Measurements from ENCODE around the gene ADAMTS8. TPM values are rescaled to one million over a fixed set of nuclear protein-coding genes. Genes with fewer than 3 reads are reported as not detected.

ADAMTS8 gene
- total RNA-seq, 5 donors from 2014 or later (not counting 1 experiment from before 2014, with no cell fraction given) = 0.06 to 0.12 (median 0.07) TPM; not detected in 2

DNA sequence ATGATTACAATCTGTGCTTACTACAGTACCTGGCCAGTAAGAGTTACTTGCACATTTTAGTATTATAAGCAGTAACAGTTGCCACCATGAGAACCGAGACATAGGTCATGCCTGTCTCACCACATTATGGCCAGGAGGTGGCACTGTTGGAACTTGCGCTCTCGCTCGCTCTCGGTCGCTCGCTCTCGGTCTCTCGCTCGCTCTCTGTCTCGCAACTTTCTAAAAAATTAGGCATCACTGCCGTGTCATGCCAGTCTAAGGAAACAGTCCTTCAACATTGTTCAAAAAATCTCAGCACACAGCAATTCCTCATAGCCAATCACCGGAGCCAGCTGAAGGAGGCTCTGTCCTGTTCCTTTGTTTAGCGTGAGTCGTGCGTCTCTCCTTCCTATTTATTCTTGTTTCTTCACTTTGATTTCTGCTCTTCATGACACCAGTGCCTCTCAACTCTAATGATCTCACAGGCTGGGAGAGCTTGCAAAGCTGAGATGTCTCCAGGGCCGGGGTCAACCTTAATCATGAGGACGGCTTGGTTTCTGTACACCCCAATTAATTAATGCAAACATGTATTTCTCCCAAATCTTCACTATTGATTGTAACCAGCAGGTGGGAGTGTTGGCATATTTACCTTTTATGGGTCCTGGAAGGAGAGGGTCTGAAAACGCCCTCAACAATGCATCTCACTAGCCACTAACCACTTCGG is 6.3 kb upstream of the ADAMTS8 start:
- peaks cover 12 to 20% (median 13%) of the 10 kb centered on the region in 3 donors for H3K4me1 Mint-ChIP-seq
- ChIA-PET CTCF (interaction anchor here (0.7 to 1.6 kb wide), 9 partner anchors 23 to 460 kb away, joined by 3 to 9 read pairs (median 5); no protein-coding TSS in a partner anchor), POLR2A (no interaction called here)
- DNase-seq = peak; percentile 31 to 86 (median 55)
- Histone ChIP-seq H3K4me3 (ENCODE audit: control insufficient read depth in 1 of 2, extremely low read depth in 1 of 2, low read length in 1 of 2) (peak overlapping the region; percentile 60 to 92), H3K36me3 (ENCODE audit: control insufficient read depth in 2 of 2, extremely low read depth in 1 of 2, insufficient read depth in 1 of 2, low read length in 1 of 2) (no peaks in the 10 kb centered on the region), H3K4me1 (ENCODE audit: control insufficient read depth in 1 of 2, extremely low read depth in 1 of 2, insufficient read depth in 2 of 2, low read length in 2 of 2) (peaks cover 0 to 11% of the 10 kb centered on the region in 2 experiments), H3K9me3 (no peaks in the 10 kb centered on the region), H3K27me3 (replicated peaks in 1 of 2; ENCODE audit: control insufficient read depth in 2 of 2, extremely low read depth in 1 of 2, insufficient read depth in 2 of 2, low read length in 1 of 2) (peaks cover 8 to 19% of the 10 kb centered on the region in 2 experiments), H3K27ac (ENCODE audit: low read length) (no peak overlapping the region)
- no peak overlapping the region for H3K4me3 Mint-ChIP-seq
- 2% methylated on average over 16 of the region's 20 CpGs for WGBS (ENCODE audit: insufficient coverage)
- H3K27ac Mint-ChIP-seq = no peak overlapping the region
- H3K36me3 Mint-ChIP-seq = no peaks in the 10 kb centered on the region
- H3K27me3 Mint-ChIP-seq = peaks cover 15 to 30% of the 10 kb centered on the region in 2 donors
- ATAC-seq (replicated peaks in 1 of 4) = peak; percentile 85 to 88 (median 87)
- H3K9me3 Mint-ChIP-seq = no peaks in the 10 kb centered on the region

- H3K9me3 ChIP-seq = no peaks in the 10 kb centered on the region
- DNase-seq (no peak), ATAC-seq (replicated peaks in 1 of 4) (no peak)
- Mint-ChIP-seq H3K36me3 (no peaks in the 10 kb centered on the region), H3K27me3 (peaks cover 28 to 35% of the 10 kb centered on the region in 2 donors), H3K27ac (no peak overlapping the region), H3K9me3 (no peaks in the 10 kb centered on the region), H3K4me3 (no peak overlapping the region), H3K4me1 (peaks cover 12 to 13% (median 13%) of the 10 kb centered on the region in 3 donors)
- no peaks in the 10 kb centered on the region for H3K4me1 ChIP-seq (ENCODE audit: control insufficient read depth in 1 of 2, extremely low read depth in 1 of 2, insufficient read depth in 2 of 2, low read length in 2 of 2)
- no peak overlapping the region for H3K27ac ChIP-seq (ENCODE audit: low read length)
- no peak overlapping the region for H3K4me3 ChIP-seq (ENCODE audit: control insufficient read depth in 1 of 2, extremely low read depth in 1 of 2, low read length in 1 of 2)
- CTCF ChIA-PET = interaction anchor here (0.7 to 4.1 kb wide), 9 partner anchors 8 to 461 kb away, joined by 3 to 29 read pairs (median 6); no protein-coding TSS in a partner anchor
- no CpG with 5 or more reads among the region's 4 CpGs for WGBS (ENCODE audit: insufficient coverage)
- no peaks in the 10 kb centered on the region for H3K36me3 ChIP-seq (ENCODE audit: control insufficient read depth in 2 of 2, extremely low read depth in 1 of 2, insufficient read depth in 1 of 2, low read length in 1 of 2)
- H3K27me3 ChIP-seq (replicated peaks in 1 of 2; ENCODE audit: control insufficient read depth in 2 of 2, extremely low read depth in 1 of 2, insufficient read depth in 2 of 2, low read length in 1 of 2) = peaks cover 16 to 32% of the 10 kb centered on the region in 2 experiments
- POLR2A ChIA-PET = no interaction called here
Observed at GRCh38 chr11:130433357-130433756, 4.9 kb upstream of the ADAMTS8 start.

DNA sequence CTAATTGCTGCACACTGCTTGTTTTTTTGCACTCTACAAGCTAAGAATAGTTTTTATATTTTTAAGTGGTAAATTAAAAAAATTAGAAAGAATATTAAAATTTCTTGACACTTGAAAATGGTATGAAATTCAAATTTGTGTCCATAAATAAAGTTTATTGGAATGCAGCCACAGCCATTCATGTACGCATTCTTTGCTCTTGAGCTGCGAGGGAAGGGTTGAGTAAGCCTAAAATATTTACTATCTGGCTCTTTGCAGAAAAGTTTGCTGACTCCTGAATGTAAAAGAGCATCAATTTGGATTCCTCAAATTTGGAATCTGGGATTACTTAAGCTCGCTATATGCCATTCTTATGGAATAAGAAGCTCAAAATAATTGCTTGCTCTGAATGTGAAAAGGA is 3.4 kb upstream of the ADAMTS8 start:
- peaks cover 34 to 35% of the 10 kb centered on the region in 2 donors for H3K27me3 Mint-ChIP-seq
- ATAC-seq (replicated peaks in 1 of 4) (no peak), DNase-seq (no peak)
- no peaks in the 10 kb centered on the region for H3K9me3 Mint-ChIP-seq
- WGBS (ENCODE audit: insufficient coverage) = 80% methylated on average over 1 of the region's 3 CpGs
- CTCF ChIA-PET = interaction anchor here (0.7 to 4.1 kb wide), 12 partner anchors 10 to 485 kb away, joined by 3 to 29 read pairs (median 6); partner anchors contain the start of gene SNX19 (in 1 of the 2)
- H3K4me1 ChIP-seq (ENCODE audit: control insufficient read depth in 1 of 2, extremely low read depth in 1 of 2, insufficient read depth in 2 of 2, low read length in 2 of 2) = peaks cover 0 to 3% of the 10 kb centered on the region in 2 experiments
- no peak overlapping the region for H3K27ac Mint-ChIP-seq
- no peak overlapping the region for H3K4me3 Mint-ChIP-seq
- H3K27ac ChIP-seq (ENCODE audit: low read length) = no peak overlapping the region
- POLR2A ChIA-PET = no interaction called here
- no peaks in the 10 kb centered on the region for H3K36me3 ChIP-seq (ENCODE audit: control insufficient read depth in 2 of 2, extremely low read depth in 1 of 2, insufficient read depth in 1 of 2, low read length in 1 of 2)
- H3K27me3 ChIP-seq (replicated peaks in 1 of 2; ENCODE audit: control insufficient read depth in 2 of 2, extremely low read depth in 1 of 2, insufficient read depth in 2 of 2, low read length in 1 of 2) = peaks cover 18 to 37% of the 10 kb centered on the region in 2 experiments
- H3K4me3 ChIP-seq (ENCODE audit: control insufficient read depth in 1 of 2, extremely low read depth in 1 of 2, low read length in 1 of 2) = no peak overlapping the region
- H3K36me3 Mint-ChIP-seq = no peaks in the 10 kb centered on the region
- no peaks in the 10 kb centered on the region for H3K9me3 ChIP-seq
- H3K4me1 Mint-ChIP-seq = peaks cover 6 to 15% (median 15%) of the 10 kb centered on the region in 3 donors

- Mint-ChIP-seq H3K27ac (no peak overlapping the region), H3K36me3 (no peaks in the 10 kb centered on the region), H3K27me3 (peaks cover 39 to 40% of the 10 kb centered on the region in 2 donors), H3K4me3 (no peak overlapping the region), H3K4me1 (peaks cover 6 to 15% (median 15%) of the 10 kb centered on the region in 3 donors), H3K9me3 (no peaks in the 10 kb centered on the region)
- 23% methylated on average over 6 of the region's 10 CpGs for WGBS (ENCODE audit: insufficient coverage)
- Histone ChIP-seq H3K27ac (ENCODE audit: low read length) (no peak overlapping the region), H3K27me3 (replicated peaks in 1 of 2; ENCODE audit: control insufficient read depth in 2 of 2, extremely low read depth in 1 of 2, insufficient read depth in 2 of 2, low read length in 1 of 2) (peaks cover 18 to 42% of the 10 kb centered on the region in 2 experiments), H3K36me3 (ENCODE audit: control insufficient read depth in 2 of 2, extremely low read depth in 1 of 2, insufficient read depth in 1 of 2, low read length in 1 of 2) (no peaks in the 10 kb centered on the region), H3K9me3 (no peaks in the 10 kb centered on the region), H3K4me3 (ENCODE audit: control insufficient read depth in 1 of 2, extremely low read depth in 1 of 2, low read length in 1 of 2) (no peak overlapping the region), H3K4me1 (ENCODE audit: control insufficient read depth in 1 of 2, extremely low read depth in 1 of 2, insufficient read depth in 2 of 2, low read length in 2 of 2) (peaks cover 0 to 3% of the 10 kb centered on the region in 2 experiments)
- peak; percentile 14 to 80 (median 55) for DNase-seq
- peak in 3 of 4 experiments; percentile 28 to 64 (median 48) for ATAC-seq (replicated peaks in 1 of 4)
- ChIA-PET POLR2A (no interaction called here), CTCF (interaction anchor here (0.7 to 4.1 kb wide), 13 partner anchors 10 to 485 kb away, joined by 3 to 29 read pairs (median 5); partner anchors contain the start of gene SNX19 (in 1 of the 2))
Observed at GRCh38 chr11:130431331-130431773, 2.9 kb upstream of the ADAMTS8 start.

- no peak overlapping the region for H3K27ac Mint-ChIP-seq
- Histone ChIP-seq H3K36me3 (ENCODE audit: control insufficient read depth in 2 of 2, extremely low read depth in 1 of 2, insufficient read depth in 1 of 2, low read length in 1 of 2) (no peaks in the 10 kb centered on the region), H3K4me1 (ENCODE audit: control insufficient read depth in 1 of 2, extremely low read depth in 1 of 2, insufficient read depth in 2 of 2, low read length in 2 of 2) (peaks cover 0 to 3% of the 10 kb centered on the region in 2 experiments), H3K9me3 (no peaks in the 10 kb centered on the region), H3K27ac (ENCODE audit: low read length) (no peak overlapping the region), H3K4me3 (ENCODE audit: control insufficient read depth in 1 of 2, extremely low read depth in 1 of 2, low read length in 1 of 2) (no peak overlapping the region), H3K27me3 (replicated peaks in 1 of 2; ENCODE audit: control insufficient read depth in 2 of 2, extremely low read depth in 1 of 2, insufficient read depth in 2 of 2, low read length in 1 of 2) (peaks cover 18 to 53% of the 10 kb centered on the region in 2 experiments)
- ATAC-seq (replicated peaks in 1 of 4) (no peak), DNase-seq (no peak)
- H3K9me3 Mint-ChIP-seq = no peaks in the 10 kb centered on the region
- peaks cover 48 to 52% of the 10 kb centered on the region in 2 donors for H3K27me3 Mint-ChIP-seq
- POLR2A ChIA-PET = no interaction called here
- CTCF ChIA-PET = interaction anchor here (1.4 to 4.1 kb wide), 2 partner anchors 12 to 432 kb away, joined by 5 to 29 read pairs; no protein-coding TSS in a partner anchor
- no peaks in the 10 kb centered on the region for H3K36me3 Mint-ChIP-seq
- H3K4me1 Mint-ChIP-seq = peaks cover 6 to 15% (median 15%) of the 10 kb centered on the region in 3 donors
- H3K4me3 Mint-ChIP-seq = no peak overlapping the region
- 64% methylated on average over 2 of the region's 3 CpGs for WGBS (ENCODE audit: insufficient coverage)
Observed at GRCh38 chr11:130429983-130430382, 1.6 kb upstream of the ADAMTS8 start.

DNA sequence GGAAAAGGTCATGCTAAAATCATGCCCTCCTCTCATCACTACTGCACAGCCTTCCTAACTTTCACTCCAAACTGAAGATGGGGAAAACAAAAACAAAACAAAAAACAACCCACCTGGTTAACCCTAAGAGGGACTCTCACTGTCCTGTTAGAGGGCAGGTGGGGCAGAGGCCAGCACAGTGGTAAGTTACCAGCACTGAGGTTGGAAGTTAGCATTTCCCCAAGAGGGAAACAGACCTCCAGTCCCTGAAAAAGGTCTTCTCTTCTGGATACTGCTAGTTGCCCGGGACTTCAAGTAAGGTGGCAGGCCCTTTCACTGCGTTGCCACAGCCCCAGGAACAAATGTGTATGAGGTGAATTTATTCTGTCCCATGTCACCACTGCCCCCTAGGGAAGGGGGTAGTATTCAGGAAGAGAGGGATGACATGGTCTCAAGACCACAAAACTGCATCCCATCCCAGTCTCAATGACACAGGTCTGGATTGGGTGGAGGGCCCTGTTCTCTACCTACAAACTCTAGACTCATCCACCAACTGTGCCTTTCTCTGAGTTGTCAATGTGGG is 792 bp upstream of the ADAMTS8 start:
- Histone ChIP-seq H3K27me3 (replicated peaks in 1 of 2; ENCODE audit: control insufficient read depth in 2 of 2, extremely low read depth in 1 of 2, insufficient read depth in 2 of 2, low read length in 1 of 2) (peaks cover 18 to 61% of the 10 kb centered on the region in 2 experiments), H3K4me3 (ENCODE audit: control insufficient read depth in 1 of 2, extremely low read depth in 1 of 2, low read length in 1 of 2) (no peak overlapping the region), H3K9me3 (no peaks in the 10 kb centered on the region), H3K36me3 (ENCODE audit: control insufficient read depth in 2 of 2, extremely low read depth in 1 of 2, insufficient read depth in 1 of 2, low read length in 1 of 2) (no peaks in the 10 kb centered on the region), H3K27ac (ENCODE audit: low read length) (no peak overlapping the region), H3K4me1 (ENCODE audit: control insufficient read depth in 1 of 2, extremely low read depth in 1 of 2, insufficient read depth in 2 of 2, low read length in 2 of 2) (peaks cover 0 to 3% of the 10 kb centered on the region in 2 experiments)
- POLR2A ChIA-PET = no interaction called here
- CTCF ChIA-PET = interaction anchor here in 1 of 2 donors (1.1 kb wide), 1 partner anchor 9 kb away, joined by 3 read pairs; no protein-coding TSS in a partner anchor
- Mint-ChIP-seq H3K27ac (peak overlapping the region in 1 of 2 donors; percentile 57), H3K4me3 (peak overlapping the region; percentile 36 to 71 (median 58)), H3K9me3 (no peaks in the 10 kb centered on the region), H3K27me3 (peaks cover 55 to 60% of the 10 kb centered on the region in 2 donors), H3K4me1 (peaks cover 6 to 15% (median 15%) of the 10 kb centered on the region in 3 donors), H3K36me3 (no peaks in the 10 kb centered on the region)
- no CpG with 5 or more reads among the region's 2 CpGs for WGBS (ENCODE audit: insufficient coverage)
- no peak for DNase-seq
- ATAC-seq (replicated peaks in 1 of 4) = no peak
